Measurements from ENCODE around the gene STIM2.
"Not testable (repeated sequence)": the region's sequence is repeated elsewhere in the genome, so short reads cannot be mapped to it uniquely, and the experiment has no call there.

Gene STIM2

GRCh38 chr4:26947318-26947717, 86.7 kb downstream of the STIM2 start:
- in situ Hi-C loops (cut with HindIII; ENCODE audit: low sequenced_read_pairs) = no loop called here

- in situ Hi-C loops (cut with HindIII; ENCODE audit: low sequenced_read_pairs) = no loop called here
Observed at GRCh38 chr4:26950446-26950845, 89.8 kb downstream of the STIM2 start.

DNA sequence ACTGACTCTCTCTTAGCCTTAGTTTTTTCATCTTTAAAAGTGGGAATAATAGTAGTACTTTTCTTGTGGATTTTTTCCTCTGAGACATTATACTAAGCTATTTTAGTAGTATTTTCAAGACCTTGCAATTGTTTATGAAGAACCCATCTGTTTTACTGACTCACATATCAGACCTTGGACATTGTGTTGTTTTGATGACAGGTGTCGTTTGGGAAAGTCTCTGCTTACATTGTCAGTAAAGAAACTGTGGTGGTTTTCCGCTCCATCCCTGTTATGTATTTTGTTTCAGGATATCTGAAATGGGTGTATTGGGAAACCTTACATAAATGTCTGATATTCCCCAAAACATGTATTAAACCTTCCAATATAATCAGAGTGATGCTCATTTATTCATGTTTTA, 92.2 kb downstream of the STIM2 start:
- in situ Hi-C loops (cut with HindIII; ENCODE audit: low sequenced_read_pairs) = no loop called here

DNA sequence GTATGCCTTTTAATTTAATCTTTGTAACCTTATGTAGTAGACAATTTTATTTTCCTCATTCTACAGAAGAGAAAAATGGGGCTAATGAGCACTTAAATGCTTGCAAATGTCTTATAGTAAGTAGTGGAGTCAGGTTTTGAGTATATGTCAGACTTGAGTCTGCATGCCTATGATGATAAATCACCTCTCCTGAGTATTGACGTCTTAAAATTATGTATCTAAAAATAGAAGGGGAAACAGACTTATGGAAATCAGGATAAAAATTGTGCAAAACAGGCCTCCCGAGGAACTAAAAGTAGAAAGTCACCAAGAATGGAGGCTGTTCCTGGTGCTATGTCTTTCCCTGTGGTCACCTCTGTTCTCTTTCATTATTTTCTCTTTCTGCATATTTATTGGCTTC, 92.7 kb downstream of the STIM2 start:
- in situ Hi-C loops (cut with HindIII; ENCODE audit: low sequenced_read_pairs) = no loop called here

GRCh38 chr4:26953770-26954423, 93.3 kb downstream of the STIM2 start:
- in situ Hi-C loops (cut with HindIII; ENCODE audit: low sequenced_read_pairs) = no loop called here

DNA sequence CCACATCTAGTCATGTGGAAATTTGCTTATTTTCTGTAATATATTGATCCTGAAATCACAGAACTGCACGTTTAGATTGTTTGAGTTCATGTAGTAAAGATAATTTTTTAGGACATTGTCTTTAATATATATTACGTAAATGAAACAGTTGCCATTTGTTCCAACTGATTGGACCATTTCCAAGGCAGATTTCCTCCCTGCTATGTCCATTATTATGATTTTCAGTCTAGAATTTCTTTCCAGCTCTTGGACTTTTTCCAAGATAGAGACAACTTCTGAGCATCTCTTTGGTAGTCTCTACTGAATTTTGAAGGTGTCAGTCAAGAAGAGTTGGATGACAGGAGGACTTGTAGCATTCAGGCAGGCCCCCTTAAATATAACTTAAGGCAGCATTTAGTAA, 94.6 kb downstream of the STIM2 start:
- in situ Hi-C loops (cut with HindIII; ENCODE audit: low sequenced_read_pairs) = no loop called here

GRCh38 chr4:26958925-26959653, 98.4 kb downstream of the STIM2 start:
- in situ Hi-C loops (cut with HindIII; ENCODE audit: low sequenced_read_pairs) = no loop called here

GRCh38 chr4:26959654-26960047, 99.0 kb downstream of the STIM2 start:
- in situ Hi-C loops (cut with HindIII; ENCODE audit: low sequenced_read_pairs) = no loop called here

- in situ Hi-C loops (cut with HindIII; ENCODE audit: low sequenced_read_pairs) = no loop called here
Observed at GRCh38 chr4:26962720-26963119, 102.1 kb downstream of the STIM2 start.

DNA sequence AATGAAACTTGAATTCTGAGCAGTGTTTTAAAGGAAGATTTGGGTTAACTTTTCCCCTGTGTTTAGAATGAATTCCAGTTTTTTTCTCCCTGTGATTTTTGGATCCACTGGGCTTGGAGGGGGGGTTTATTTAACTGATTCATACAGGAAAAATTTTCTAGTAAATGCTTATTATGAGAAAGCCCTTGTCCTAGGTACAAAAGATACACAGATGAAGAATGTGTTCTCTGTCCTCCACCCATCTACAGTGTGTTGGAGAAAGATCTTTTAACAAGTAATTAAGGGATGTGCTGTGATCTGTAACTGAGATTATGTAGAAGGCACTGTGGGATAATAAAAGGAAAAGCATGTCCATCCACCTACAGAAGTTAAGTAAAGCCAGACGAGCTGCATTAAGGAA, 103.9 kb downstream of the STIM2 start:
- in situ Hi-C loops (cut with HindIII; ENCODE audit: low sequenced_read_pairs) = no loop called here

- in situ Hi-C loops (cut with HindIII; ENCODE audit: low sequenced_read_pairs) = no loop called here
Observed at GRCh38 chr4:26964994-26965393, 104.4 kb downstream of the STIM2 start.

- in situ Hi-C loops (cut with HindIII; ENCODE audit: low sequenced_read_pairs) = not testable (repeated sequence)
Observed at GRCh38 chr4:26975464-26976181, 115.0 kb downstream of the STIM2 start.

- in situ Hi-C loops (cut with HindIII; ENCODE audit: low sequenced_read_pairs) = no loop called here
Observed at GRCh38 chr4:26978387-26979053, 117.9 kb downstream of the STIM2 start.

GRCh38 chr4:26984896-26985295, 124.3 kb downstream of the STIM2 start:
- in situ Hi-C loops (cut with HindIII; ENCODE audit: low sequenced_read_pairs) = no loop called here

DNA sequence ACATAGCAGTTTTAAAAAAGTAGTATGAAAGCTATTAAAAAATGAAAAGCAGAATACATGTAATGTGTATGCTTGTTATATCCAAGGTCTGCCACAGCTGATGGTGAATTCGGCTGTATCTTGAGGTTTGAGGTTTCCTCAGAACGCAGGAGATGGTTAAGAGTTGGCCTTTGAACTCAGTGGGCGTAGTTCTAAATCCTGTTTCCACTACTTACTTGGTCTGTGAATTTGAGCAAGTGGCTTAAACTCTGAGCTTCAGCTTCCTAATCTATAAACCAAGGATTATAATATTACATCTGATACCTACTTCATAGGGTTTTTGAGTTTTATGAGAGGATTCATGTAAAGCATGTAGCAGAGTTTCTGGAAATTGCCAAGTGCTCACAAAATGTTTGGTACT, 125.2 kb downstream of the STIM2 start:
- in situ Hi-C loops (cut with HindIII; ENCODE audit: low sequenced_read_pairs) = no loop called here

GRCh38 chr4:26987191-26987590, 126.5 kb downstream of the STIM2 start:
- in situ Hi-C loops (cut with HindIII; ENCODE audit: low sequenced_read_pairs) = no loop called here

- in situ Hi-C loops (cut with HindIII; ENCODE audit: low sequenced_read_pairs) = no loop called here
Observed at GRCh38 chr4:26991057-26991456, 130.4 kb downstream of the STIM2 start.

DNA sequence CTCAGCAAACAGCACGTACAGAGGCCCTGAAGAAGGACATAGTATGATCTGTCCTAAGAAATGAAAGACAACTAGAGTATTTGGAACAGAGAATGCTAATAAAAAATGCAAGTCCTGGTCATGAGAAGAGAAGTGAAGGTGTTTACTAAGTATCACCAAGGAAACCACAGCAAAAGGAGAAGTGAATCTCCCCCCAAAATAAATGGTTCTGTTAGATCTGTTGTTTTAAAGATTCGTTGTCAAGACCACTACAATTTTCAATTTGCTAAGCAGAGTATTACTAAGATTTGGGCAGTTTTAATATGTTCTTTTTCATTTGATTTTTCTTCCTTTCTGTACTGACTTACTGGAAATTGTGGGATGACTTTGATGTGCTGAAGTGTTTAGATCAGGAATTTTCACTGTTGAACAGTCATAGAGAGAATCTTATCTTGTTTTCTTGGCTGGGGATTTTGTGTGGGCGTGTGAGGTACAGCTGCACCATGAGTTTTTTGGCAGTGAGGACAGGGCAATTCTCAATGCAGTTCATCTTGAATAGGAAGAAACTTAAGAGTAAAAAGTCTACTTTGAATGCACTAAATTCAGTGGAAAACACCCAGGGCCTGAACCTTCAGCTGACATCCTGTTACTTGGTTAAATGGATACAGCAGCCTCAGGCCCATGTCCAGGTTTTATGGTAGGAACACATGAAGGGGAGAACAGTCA, 132.2 kb downstream of the STIM2 start:
- in situ Hi-C loops (cut with HindIII; ENCODE audit: low sequenced_read_pairs) = no loop called here

DNA sequence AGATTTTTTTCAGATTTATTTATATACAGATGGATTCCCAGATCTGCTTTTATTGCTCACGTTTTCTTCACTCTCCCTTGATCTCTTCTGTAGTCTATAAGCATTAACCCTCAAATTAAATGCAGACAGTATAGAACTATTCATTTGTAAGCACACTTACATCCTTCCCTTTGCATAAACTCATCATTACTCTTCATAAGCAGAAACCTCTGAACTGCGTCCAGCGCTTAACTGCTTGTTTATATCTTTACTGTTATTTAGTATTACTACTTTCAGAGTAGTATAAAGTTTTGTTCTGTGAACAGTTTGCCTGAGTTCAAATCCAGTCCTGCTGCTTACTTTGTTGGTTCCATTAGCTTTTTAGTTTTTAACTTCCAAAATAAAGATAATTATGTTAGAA, 132.9 kb downstream of the STIM2 start:
- in situ Hi-C loops (cut with HindIII; ENCODE audit: low sequenced_read_pairs) = no loop called here

GRCh38 chr4:26993967-26994366, 133.3 kb downstream of the STIM2 start:
- in situ Hi-C loops (cut with HindIII; ENCODE audit: low sequenced_read_pairs) = no loop called here

DNA sequence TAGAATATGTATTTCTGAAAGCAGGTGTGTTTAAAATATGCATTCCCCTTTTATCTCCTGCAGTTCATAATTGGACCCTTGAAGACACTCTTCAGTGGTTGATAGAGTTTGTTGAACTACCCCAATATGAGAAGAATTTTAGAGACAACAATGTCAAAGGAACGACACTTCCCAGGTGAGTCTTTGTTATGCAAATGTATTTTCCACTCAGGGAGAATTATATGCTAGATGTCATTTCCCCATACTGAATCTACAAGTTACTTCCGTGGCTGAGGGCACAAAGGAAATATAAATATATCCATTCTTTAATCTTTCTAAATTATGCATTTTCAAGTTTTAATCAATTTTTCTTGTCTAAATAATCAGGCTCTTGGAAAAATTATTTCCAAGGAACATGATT, 134.7 kb downstream of the STIM2 start:
- in situ Hi-C loops (cut with HindIII; ENCODE audit: low sequenced_read_pairs) = no loop called here

All from endothelial cell of hepatic sinusoid (primary cell).